Endothelial cell of hepatic sinusoid (primary cell): ENCODE data around the gene PIF1.
"Not testable (repeated sequence)": the region's sequence is repeated elsewhere in the genome, so short reads cannot be mapped to it uniquely, and the experiment has no call there.

Source experiments
- in situ Hi-C: cut with HindIII; loops from 2 replicates; pipeline ENCODE4 v1.10.0; 2017; ENCODE audit warnings: low sequenced_read_pairs

Gene PIF1

GRCh38 chr15:64847876-64848716 lies 22.6 kb upstream of the PIF1 start:
- in situ Hi-C loops: no loop called here

GRCh38 chr15:64847448-64847847 lies 22.0 kb upstream of the PIF1 start:
- in situ Hi-C loops: no loop called here

GRCh38 chr15:64847016-64847415 lies 21.6 kb upstream of the PIF1 start:
- in situ Hi-C loops: no loop called here

- in situ Hi-C loops: no loop called here
These were observed 20.6 kb upstream of the PIF1 start for GRCh38 chr15:64845831-64846595.

GRCh38 chr15:64845183-64845611 lies 19.8 kb upstream of the PIF1 start:
- in situ Hi-C loops: no loop called here

GRCh38 chr15:64844576-64845145 lies 19.2 kb upstream of the PIF1 start:
- in situ Hi-C loops: no loop called here

- in situ Hi-C loops: no loop called here
These were observed 18.5 kb upstream of the PIF1 start for GRCh38 chr15:64843991-64844390.

- in situ Hi-C loops: no loop called here
These were observed 17.6 kb upstream of the PIF1 start for GRCh38 chr15:64842986-64843561.

GRCh38 chr15:64842096-64842939 lies 16.9 kb upstream of the PIF1 start:
- in situ Hi-C loops: no loop called here

GRCh38 chr15:64841344-64842095 lies 16.1 kb upstream of the PIF1 start, which contains the start of gene PLEKHO2:
Gene PLEKHO2, plus strand, starts transcription at chr15:64841915. Its CDS starts 102 bp downstream, at chr15:64842017.
- in situ Hi-C loops: no loop called here

- in situ Hi-C loops: no loop called here
These were observed 15.6 kb upstream of the PIF1 start for GRCh38 chr15:64841060-64841343.

- in situ Hi-C loops: loop anchor here (5.0 kb wide), 2 partner anchors 60 to 85 kb away; partner anchors contain the start of gene RBPMS2
These were observed 12.1 kb upstream of the PIF1 start for GRCh38 chr15:64837502-64837901.

GRCh38 chr15:64836023-64836536 lies 10.6 kb upstream of the PIF1 start:
- in situ Hi-C loops: loop anchor here (5.0 kb wide), 2 partner anchors 59 to 86 kb away; partner anchors contain the start of gene RBPMS2

GRCh38 chr15:64833690-64834089 lies 8.2 kb upstream of the PIF1 start:
- in situ Hi-C loops: no loop called here

GRCh38 chr15:64828985-64829384 lies 3.5 kb upstream of the PIF1 start:
- in situ Hi-C loops: no loop called here

GRCh38 chr15:64824929-64825430 lies 467 bp downstream of the PIF1 start:
- in situ Hi-C loops: no loop called here

- in situ Hi-C loops: no loop called here
These were observed 9.0 kb downstream of the PIF1 start for GRCh38 chr15:64816452-64816851.

GRCh38 chr15:64814965-64815364 lies 10.5 kb downstream of the PIF1 start:
- in situ Hi-C loops: not testable (repeated sequence)

- in situ Hi-C loops: not testable (repeated sequence)
These were observed 11.2 kb downstream of the PIF1 start for GRCh38 chr15:64814283-64814682.
